Fibroblast of mammary gland (primary cell): ENCODE data around the gene SYP.
A peak's percentile ranks its signal among the peaks of the same experiment; 100 is the strongest.

ENCODE experiments used
- DNase-seq: peaks from one replicate; pipeline ENCODE4 v3.0.0-alpha.2; 2010; ENCODE audit warnings: low read depth
- H3K4me3 ChIP-seq: 2 replicates; pipeline ENCODE4 v1.5.1; 2011; ENCODE audit warnings: low read depth, mild to moderate bottlenecking, low read length, moderate library complexity; ENCODE audit not compliant: control insufficient read depth
- TF ChIP-seq, protein P1 (sequence below): conservative IDR thresholded peaks from 2 replicates; pipeline ENCODE4 v1.5.1; 2011; ENCODE audit warnings: low read depth, low read length, inconsistent platforms; ENCODE audit not compliant: control insufficient read depth, insufficient read depth

Gene SYP

DNA sequence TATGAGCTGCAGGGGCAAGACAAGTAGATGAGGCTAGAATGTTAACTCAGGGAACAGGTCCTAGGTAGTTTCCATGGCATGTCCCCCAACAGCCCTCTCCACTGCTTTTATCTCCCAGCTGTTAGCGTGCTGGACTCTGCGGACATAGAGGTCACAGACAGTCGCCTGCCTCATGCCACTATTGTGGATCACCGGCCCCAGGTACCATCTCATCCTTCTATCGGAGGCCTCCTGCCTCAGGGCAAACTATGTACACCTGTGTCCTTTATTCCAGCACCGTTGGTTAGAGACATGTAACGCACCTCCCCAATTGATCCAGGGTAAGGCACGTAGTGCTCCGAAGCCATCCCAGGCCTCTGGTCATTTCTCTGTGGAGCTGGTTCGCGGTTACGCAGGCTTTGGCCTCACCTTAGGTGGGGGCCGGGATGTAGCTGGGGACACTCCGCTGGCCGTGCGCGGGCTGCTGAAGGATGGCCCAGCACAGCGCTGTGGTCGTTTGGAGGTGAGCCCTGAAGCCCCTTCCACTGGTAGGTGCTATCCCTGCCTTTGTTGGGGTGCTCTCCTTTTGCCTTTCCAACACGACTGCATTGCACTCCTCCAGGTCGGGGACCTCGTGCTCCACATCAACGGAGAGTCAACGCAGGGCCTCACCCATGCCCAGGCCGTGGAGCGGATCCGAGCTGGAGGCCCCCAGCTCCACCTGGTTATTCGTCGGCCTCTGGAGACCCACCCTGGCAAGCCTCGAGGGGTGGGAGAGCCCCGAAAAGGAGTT lies 35.2 kb downstream of the SYP start:
- TF ChIP-seq, protein P1, sequence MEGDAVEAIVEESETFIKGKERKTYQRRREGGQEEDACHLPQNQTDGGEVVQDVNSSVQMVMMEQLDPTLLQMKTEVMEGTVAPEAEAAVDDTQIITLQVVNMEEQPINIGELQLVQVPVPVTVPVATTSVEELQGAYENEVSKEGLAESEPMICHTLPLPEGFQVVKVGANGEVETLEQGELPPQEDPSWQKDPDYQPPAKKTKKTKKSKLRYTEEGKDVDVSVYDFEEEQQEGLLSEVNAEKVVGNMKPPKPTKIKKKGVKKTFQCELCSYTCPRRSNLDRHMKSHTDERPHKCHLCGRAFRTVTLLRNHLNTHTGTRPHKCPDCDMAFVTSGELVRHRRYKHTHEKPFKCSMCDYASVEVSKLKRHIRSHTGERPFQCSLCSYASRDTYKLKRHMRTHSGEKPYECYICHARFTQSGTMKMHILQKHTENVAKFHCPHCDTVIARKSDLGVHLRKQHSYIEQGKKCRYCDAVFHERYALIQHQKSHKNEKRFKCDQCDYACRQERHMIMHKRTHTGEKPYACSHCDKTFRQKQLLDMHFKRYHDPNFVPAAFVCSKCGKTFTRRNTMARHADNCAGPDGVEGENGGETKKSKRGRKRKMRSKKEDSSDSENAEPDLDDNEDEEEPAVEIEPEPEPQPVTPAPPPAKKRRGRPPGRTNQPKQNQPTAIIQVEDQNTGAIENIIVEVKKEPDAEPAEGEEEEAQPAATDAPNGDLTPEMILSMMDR, result no peak
- DNase-seq, result no peak
- H3K4me3 ChIP-seq, result no peak overlapping the region

DNA sequence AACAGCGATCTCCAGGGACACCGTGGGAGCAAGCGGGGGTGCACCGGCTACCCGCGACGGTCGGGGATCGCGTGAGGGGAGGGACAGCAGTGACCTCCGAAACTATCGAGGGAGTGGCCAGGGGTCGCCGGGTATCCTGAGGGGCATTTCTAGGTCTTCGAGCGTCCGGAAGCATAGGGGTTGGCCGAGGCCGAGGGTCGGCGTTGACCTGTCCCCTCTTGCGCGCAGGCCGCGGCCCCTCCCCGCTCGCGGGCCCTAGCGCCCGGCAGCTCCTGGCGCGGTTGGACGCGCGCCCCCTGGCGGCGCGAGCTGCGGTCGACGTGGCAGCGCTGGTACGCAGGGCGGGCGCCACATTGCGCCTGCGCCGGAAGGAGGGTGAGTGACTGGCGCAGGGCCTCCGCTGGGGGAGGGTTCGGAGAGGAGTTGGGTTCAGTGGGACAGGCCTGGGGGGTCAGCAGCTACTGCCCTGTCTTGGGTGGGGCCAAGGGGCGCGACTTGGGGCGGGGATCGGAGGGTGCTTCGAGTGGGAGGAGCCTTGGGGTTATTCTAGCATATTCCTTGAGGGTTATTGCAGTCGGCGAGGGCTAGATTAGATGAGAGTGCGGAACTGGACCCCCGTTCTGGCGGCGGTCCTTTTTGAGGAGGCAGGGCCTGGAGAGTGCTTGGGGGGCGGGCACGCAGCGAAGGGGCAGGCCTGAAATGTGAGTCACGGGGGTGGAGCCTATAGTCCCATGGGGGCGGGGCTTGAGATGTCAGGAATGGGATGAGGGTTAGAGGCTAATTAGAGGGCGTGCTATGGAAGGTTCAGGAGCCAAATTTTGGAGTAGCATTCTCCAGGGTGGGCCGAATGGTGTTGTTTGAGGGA lies 36.2 kb downstream of the SYP start:
- peak; percentile 76 for DNase-seq
- TF ChIP-seq, protein P1, result no peak
- H3K4me3 ChIP-seq, result peak overlapping the region; percentile 37

DNA sequence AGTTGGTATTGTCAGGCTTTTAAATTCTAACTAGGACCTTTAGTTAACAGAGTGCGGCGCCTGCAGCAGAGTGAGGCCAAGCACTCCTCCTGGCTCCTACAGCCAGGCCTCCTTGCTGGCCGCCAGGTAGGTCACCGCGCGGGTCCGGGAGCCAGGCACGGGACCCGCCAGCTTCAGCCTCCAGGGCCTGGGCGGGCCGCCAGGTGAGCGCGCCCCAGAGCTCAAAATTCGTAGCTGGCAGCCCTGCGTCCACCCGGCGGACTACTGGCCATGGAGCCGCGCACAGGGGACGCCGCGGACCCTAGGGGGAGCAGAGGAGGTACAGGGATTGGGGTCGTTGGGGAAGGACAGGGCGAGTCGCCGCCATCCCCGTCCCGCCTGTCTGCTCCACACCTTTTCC lies 37.4 kb downstream of the SYP start, which contains the start of gene MAGIX:
TSS of gene MAGIX (plus strand) at position 139 of the 400 bp plus-strand sequence. CDS start at position 271, 132 bp downstream.
- no peak for DNase-seq
- H3K4me3 ChIP-seq, result peak within 1 kb of the TSS; percentile 37
- TF ChIP-seq, protein P1, result no peak

DNA sequence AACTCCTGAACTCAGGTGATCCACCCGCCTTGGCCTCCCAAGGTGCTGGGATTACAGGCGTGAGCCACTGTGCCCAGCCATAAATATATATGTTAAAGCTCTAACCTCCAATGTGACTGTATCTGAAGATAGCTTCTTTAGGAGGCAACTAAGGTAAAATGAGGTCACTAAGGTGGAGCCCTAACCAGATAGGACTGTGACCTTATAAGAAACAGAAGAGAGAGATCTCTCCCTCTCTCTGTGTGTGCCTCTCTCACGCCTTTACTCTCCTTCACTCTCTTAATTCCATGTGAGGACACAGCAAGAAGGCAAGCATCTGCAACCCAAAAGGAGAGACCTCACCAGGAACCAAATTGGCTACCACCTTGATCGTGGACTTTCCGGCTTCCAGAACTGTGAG lies 38.4 kb downstream of the SYP start:
- DNase-seq, result no peak
- H3K4me3 ChIP-seq, result no peak overlapping the region
- TF ChIP-seq, protein P1, result no peak

DNA sequence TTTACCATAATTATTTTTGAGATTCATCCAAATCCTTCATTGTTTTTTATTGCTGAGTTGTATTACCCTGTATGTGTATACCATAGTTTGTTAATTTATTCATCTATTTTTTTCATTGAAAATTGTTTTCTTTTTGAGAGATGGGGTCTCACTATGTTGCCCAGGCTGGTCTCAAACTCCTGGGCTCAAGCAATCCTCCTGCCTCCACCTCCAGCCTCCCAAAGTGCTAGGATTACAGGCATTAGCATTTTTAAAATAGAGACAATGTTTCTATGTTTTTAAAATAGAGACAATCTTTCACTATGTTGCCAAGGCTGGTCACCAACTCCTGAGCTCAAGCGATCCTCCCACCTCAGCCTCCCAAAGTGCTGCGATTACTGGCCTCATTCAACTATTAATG lies 39.1 kb downstream of the SYP start:
- no peak for DNase-seq
- TF ChIP-seq, protein P1, result no peak
- H3K4me3 ChIP-seq, result no peak overlapping the region

DNA sequence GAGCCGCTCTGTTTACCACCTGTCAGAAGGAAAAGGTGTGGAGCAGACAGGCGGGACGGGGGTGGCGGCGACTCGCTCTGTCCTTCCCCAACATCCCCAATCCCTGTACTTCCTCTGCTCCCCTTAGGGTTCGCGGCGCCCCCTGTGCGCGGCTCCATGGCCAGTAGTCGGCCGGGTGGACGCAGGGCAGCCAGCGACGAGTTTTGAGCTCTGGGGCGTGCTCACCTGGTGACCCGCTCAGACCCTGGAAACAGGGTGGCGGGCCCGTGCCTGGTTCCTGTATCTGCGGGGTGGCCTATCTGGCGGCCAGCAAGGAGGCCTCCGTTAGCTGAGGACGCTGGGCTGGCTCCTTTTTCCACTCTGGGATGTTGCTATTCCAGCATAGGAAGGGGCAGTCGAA lies 42.8 kb downstream of the SYP start:
- TF ChIP-seq, protein P1, result no peak
- no peak overlapping the region for H3K4me3 ChIP-seq
- DNase-seq, result no peak
